Activated T-cell treated with anti-CD3 and anti-CD28 coated beads, Interleukin-2, amount 50 U/mL, for 72 hours (primary cell): Measurements from ENCODE around the gene KNSTRN. TPM values are rescaled to one million over a fixed set of nuclear protein-coding genes. Genes with fewer than 3 reads are reported as not detected.

Experiments
- ATAC-seq, 2 donors: fragments of 150-1000 bp; cut with Tn5 transposase; replicated peaks in 1 of 2; 2 replicates each; pipeline ENCODE4 v1.10.0; 2021; ENCODE audit warnings: moderate library complexity in 2 of 2, mild to moderate bottlenecking in 1 of 2
- DNase-seq, 2 donors: peaks; one replicate each; pipeline ENCODE4 v3.0.0; 2021 to 2022; ENCODE audit warnings: mixed read lengths in 1 of 2
- H3K27ac Mint-ChIP-seq: one replicate; pipeline ENCODE4 v1.8.0; 2022; ENCODE audit warnings: mild to moderate bottlenecking, moderate library complexity, mixed read lengths
- H3K27me3 Mint-ChIP-seq: one replicate; pipeline ENCODE4 v1.8.0; 2022; ENCODE audit warnings: low read depth, mixed read lengths
- H3K36me3 Mint-ChIP-seq, 2 donors: one replicate each; pipeline ENCODE4 v1.8.0; 2022; ENCODE audit warnings: mixed read lengths in 2 of 2, mild to moderate bottlenecking in 1 of 2; ENCODE audit not compliant: insufficient read depth in 2 of 2
- H3K4me1 Mint-ChIP-seq: one replicate; pipeline ENCODE4 v1.8.0; 2022; ENCODE audit warnings: low read depth, mixed read lengths
- H3K4me3 Mint-ChIP-seq, 2 donors: one replicate each; pipeline ENCODE4 v1.8.0; 2022; ENCODE audit warnings: mild to moderate bottlenecking in 2 of 2, mixed read lengths in 2 of 2, moderate library complexity in 2 of 2
- H3K9me3 Mint-ChIP-seq, 2 donors: one replicate each; pipeline ENCODE4 v1.8.0; 2022; ENCODE audit warnings: mixed read lengths in 2 of 2
- total RNA-seq, 2 donors: library from RNA; stranded (reverse); gene quantifications; one replicate each; pipeline ENCODE4 v1.2.3, GENCODE V29; 2022

The KNSTRN gene
- 10 to 100 TPM; 47.3 to 61.5 TPM for total RNA-seq

GRCh38 chr15:40382580-40383456, at the start of gene KNSTRN:
Gene KNSTRN (plus strand): TSS chr15:40382721. CDS start chr15:40382836, 115 bp downstream.
- Mint-ChIP-seq H3K36me3 (peaks cover 12 to 27% of the 10 kb centered on the region in 2 donors), H3K27me3 (no peaks in the 10 kb centered on the region), H3K27ac (peak within 1 kb of the TSS; percentile 84), H3K9me3 (no peaks in the 10 kb centered on the region), H3K4me3 (peak within 1 kb of the TSS; percentile 97 to 99), H3K4me1 (peaks cover 22% of the 10 kb centered on the region)
- ATAC-seq = peak; percentile 98 to 99
- DNase-seq = peak; percentile 93 to 94

DNA sequence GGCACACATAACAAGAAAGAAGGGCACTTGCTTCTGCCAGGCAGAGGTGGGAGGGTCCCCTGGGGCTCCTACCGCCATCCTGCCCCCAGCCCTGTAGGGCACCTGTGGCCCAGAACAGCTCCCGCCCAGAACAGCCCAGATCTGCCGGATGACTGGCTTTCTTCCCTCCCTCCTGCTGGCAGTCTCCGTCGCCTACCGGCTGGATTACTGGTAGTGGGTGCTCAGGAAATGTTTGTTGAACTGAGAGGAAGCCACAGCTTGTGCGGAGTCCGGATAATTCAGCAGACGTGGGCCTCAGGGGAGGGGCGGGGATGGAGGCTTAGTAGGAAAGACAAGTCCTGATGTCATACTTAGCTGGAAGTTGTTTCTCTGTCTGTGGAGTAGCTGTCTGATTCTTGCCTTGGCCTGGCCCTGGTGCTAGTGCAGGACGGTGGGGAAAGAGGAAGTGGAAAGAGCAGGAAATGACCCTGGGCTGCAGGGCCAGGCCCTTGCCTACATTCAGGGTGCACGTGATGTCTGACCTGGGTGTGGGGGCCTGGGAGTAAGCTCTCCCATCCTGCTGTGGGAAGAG, 48.5 kb upstream of the KNSTRN start:
- peak; percentile 28 to 30 for ATAC-seq
- Mint-ChIP-seq H3K4me3 (peak overlapping the region in 1 of 2 donors; percentile 59), H3K27ac (peak overlapping the region; percentile 18), H3K36me3 (no peaks in the 10 kb centered on the region), H3K9me3 (no peaks in the 10 kb centered on the region), H3K27me3 (no peaks in the 10 kb centered on the region), H3K4me1 (peaks cover 18% of the 10 kb centered on the region)
- peak in 1 of 2 donors; percentile 20 for DNase-seq

- peak overlapping the region in 1 of 2 donors; percentile 59 for H3K4me3 Mint-ChIP-seq
- no peak overlapping the region for H3K27ac Mint-ChIP-seq
- H3K4me1 Mint-ChIP-seq = peaks cover 18% of the 10 kb centered on the region
- ATAC-seq (no peak), DNase-seq (no peak)
- no peaks in the 10 kb centered on the region for H3K36me3 Mint-ChIP-seq
- no peaks in the 10 kb centered on the region for H3K27me3 Mint-ChIP-seq
- H3K9me3 Mint-ChIP-seq = no peaks in the 10 kb centered on the region
Measured at GRCh38 chr15:40334541-40334940, 48.0 kb upstream of the KNSTRN start.

DNA sequence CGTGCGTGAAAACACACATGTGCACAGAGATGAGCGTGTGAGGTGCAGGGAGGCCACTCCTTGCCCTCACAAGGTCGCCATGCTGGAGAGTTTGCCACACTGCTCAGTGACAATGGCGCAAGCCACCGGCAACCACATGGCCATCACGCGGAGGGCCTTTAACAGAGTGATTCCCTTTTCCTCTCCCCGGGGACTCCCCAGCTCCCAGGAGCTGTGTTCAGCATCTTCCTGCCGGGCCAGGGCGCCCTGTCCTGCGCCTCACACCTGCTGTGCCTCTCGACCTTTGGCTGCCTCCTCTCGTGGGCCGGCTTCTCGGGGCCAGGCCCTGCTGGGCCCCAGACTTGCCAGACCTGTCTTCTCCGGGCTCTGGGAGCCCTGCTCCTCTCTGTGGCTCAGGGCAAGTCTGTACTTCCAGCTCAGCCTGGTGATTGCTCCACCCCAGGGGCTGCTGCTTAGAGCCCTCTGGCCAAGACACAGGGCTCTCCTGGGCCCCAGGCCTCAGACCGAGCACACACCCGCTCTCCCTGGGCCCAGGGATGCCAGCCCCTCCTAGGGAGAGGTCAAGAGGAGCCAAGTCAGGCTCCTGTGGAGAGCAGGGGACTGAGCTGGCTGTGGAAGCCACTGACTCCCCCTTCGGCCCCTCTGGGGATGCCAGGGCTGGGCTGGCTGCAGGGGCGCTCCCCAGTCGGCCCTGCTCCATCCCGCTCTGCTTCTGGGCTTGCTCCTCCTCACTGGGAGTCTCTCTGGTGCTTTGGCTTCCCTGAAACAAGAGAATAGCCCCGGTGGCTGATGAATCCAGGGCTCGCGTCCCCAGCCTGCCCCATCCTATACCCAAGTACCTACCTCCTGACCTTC, 47.4 kb upstream of the KNSTRN start:
- Mint-ChIP-seq H3K27ac (no peak overlapping the region), H3K27me3 (no peaks in the 10 kb centered on the region), H3K4me1 (peaks cover 18% of the 10 kb centered on the region), H3K4me3 (no peak overlapping the region), H3K9me3 (no peaks in the 10 kb centered on the region), H3K36me3 (no peaks in the 10 kb centered on the region)
- ATAC-seq = no peak
- DNase-seq = no peak

- Mint-ChIP-seq H3K4me1 (peaks cover 18% of the 10 kb centered on the region), H3K36me3 (no peaks in the 10 kb centered on the region), H3K27me3 (no peaks in the 10 kb centered on the region), H3K4me3 (no peak overlapping the region), H3K27ac (no peak overlapping the region), H3K9me3 (no peaks in the 10 kb centered on the region)
- DNase-seq (no peak), ATAC-seq (no peak)
Measured at GRCh38 chr15:40335938-40336743, 46.4 kb upstream of the KNSTRN start.

DNA sequence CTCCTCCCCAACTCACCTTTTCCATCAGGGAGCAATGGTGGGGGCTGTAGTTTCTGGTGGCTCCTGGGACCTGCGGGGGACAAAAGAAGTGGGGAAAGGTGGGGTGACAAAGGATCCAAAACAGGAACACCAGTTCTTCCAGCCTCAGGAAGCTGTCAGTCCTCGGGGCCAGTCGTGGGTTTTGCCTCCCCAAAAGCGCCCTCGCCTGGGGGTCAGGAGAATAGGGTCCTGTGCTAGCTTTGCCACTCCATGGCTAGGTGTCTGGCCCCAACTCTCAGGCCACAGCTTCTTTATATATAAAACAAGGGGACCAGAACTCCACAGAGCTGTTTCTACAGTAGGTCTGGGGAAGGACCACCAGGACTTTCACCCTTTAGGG, 45.8 kb upstream of the KNSTRN start:
- ATAC-seq = no peak
- no peak overlapping the region for H3K27ac Mint-ChIP-seq
- H3K27me3 Mint-ChIP-seq = no peaks in the 10 kb centered on the region
- H3K9me3 Mint-ChIP-seq = no peaks in the 10 kb centered on the region
- no peak overlapping the region for H3K4me3 Mint-ChIP-seq
- no peaks in the 10 kb centered on the region for H3K36me3 Mint-ChIP-seq
- DNase-seq = peak in 1 of 2 donors; percentile 19
- peaks cover 18% of the 10 kb centered on the region for H3K4me1 Mint-ChIP-seq

DNA sequence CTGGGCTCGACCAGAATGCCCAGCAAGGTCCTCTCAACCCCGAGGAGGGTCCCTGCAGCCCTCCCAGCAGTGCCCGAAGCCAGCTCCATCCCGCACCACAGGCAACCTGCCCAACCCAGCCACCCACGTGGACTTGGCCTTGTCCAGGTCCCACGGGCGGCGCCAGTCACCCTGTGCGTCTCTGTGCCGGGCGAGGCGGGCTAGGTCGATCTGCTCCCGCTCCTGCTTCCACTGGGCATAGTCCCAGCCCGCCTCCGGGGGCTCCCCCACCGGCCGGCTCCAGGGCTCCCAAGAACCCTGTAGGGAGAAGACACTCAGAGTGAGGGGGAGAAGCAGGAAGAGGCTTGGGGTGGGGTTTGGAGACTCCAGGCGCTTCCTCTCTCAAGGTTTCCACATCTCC, 44.9 kb upstream of the KNSTRN start:
- DNase-seq = no peak
- ATAC-seq = no peak
- no peaks in the 10 kb centered on the region for H3K27me3 Mint-ChIP-seq
- H3K4me3 Mint-ChIP-seq = no peak overlapping the region
- peaks cover 18% of the 10 kb centered on the region for H3K4me1 Mint-ChIP-seq
- no peaks in the 10 kb centered on the region for H3K36me3 Mint-ChIP-seq
- H3K9me3 Mint-ChIP-seq = no peaks in the 10 kb centered on the region
- H3K27ac Mint-ChIP-seq = no peak overlapping the region

GRCh38 chr15:40338041-40338657, 44.4 kb upstream of the KNSTRN start:
- H3K36me3 Mint-ChIP-seq = no peaks in the 10 kb centered on the region
- no peak overlapping the region for H3K4me3 Mint-ChIP-seq
- ATAC-seq (peak; percentile 92 to 93), DNase-seq (peak; percentile 84 to 88)
- no peak overlapping the region for H3K27ac Mint-ChIP-seq
- H3K27me3 Mint-ChIP-seq = no peaks in the 10 kb centered on the region
- no peaks in the 10 kb centered on the region for H3K9me3 Mint-ChIP-seq
- H3K4me1 Mint-ChIP-seq = peaks cover 14% of the 10 kb centered on the region

GRCh38 chr15:40338921-40339620, 43.5 kb upstream of the KNSTRN start:
- ATAC-seq (no peak), DNase-seq (no peak)
- Mint-ChIP-seq H3K36me3 (no peaks in the 10 kb centered on the region), H3K4me3 (no peak overlapping the region), H3K4me1 (peaks cover 7% of the 10 kb centered on the region), H3K27me3 (no peaks in the 10 kb centered on the region), H3K27ac (no peak overlapping the region), H3K9me3 (no peaks in the 10 kb centered on the region)

DNA sequence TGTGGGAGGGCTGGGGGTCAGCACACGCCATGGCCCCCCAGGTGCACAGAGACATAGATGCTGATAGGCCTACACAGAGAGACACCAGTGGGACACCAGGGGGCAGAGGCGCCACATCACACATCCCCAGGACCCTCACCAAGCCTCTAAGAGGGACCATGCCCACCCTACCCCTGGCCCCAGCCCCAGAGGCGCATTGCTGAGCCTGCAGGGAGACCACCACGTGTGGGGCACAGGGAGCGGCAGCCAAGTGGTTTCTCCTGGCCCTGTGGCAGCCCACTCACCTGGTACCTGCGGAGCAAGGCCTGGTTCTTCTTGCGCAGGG, 42.9 kb upstream of the KNSTRN start:
- H3K27ac Mint-ChIP-seq = no peak overlapping the region
- peaks cover 4% of the 10 kb centered on the region for H3K4me1 Mint-ChIP-seq
- no peak for DNase-seq
- no peak for ATAC-seq
- no peak overlapping the region for H3K4me3 Mint-ChIP-seq
- no peaks in the 10 kb centered on the region for H3K27me3 Mint-ChIP-seq
- no peaks in the 10 kb centered on the region for H3K36me3 Mint-ChIP-seq
- H3K9me3 Mint-ChIP-seq = no peaks in the 10 kb centered on the region

DNA sequence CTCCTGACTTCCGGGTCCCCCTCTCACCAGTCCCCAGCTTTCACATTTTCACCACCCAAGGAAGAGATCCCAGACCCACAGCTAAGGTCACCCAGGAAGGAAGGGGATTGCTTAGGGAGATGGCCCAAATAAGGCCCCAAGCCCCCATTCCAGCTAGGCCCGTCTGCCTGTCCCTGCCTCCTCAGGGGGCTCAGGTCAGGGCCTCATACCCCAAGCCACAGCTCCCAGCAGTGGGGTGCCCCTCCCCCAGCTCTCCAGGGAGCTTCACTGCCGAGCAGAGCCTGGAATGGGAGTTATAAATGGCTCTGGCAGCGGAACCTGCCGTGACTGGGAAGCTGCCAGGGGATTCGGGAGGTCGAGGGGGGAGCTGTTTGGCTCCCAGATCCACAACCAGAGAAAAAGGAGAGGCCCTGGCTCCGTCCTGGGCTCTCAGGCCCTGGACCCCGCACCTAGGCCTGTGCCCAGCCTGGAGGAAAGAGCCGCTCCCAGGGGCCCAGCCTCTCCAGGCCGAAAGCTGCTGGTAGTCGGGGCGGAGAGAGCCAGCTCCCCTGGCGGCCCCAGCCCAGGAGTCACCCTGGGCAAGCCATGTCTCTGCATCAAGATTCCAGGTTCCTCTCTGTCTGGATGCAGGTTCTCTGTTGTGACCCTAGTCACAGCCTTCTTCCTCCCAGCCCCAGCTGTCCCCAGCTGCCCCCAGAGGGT, 42.3 kb upstream of the KNSTRN start:
- no peaks in the 10 kb centered on the region for H3K36me3 Mint-ChIP-seq
- no peak overlapping the region for H3K4me3 Mint-ChIP-seq
- H3K27ac Mint-ChIP-seq = no peak overlapping the region
- H3K27me3 Mint-ChIP-seq = no peaks in the 10 kb centered on the region
- no peak for DNase-seq
- H3K4me1 Mint-ChIP-seq = peaks cover 4% of the 10 kb centered on the region
- H3K9me3 Mint-ChIP-seq = no peaks in the 10 kb centered on the region
- no peak for ATAC-seq
